Islet of Langerhans (tissue), 1 donor: Measurements from ENCODE around the gene CISH.

Source experiments
- FAIRE-seq: peaks from one replicate; lab custom pipeline; 2011; peaks lifted over from hg19 to GRCh38; lab: Jason Lieb, UNC

Gene CISH

DNA sequence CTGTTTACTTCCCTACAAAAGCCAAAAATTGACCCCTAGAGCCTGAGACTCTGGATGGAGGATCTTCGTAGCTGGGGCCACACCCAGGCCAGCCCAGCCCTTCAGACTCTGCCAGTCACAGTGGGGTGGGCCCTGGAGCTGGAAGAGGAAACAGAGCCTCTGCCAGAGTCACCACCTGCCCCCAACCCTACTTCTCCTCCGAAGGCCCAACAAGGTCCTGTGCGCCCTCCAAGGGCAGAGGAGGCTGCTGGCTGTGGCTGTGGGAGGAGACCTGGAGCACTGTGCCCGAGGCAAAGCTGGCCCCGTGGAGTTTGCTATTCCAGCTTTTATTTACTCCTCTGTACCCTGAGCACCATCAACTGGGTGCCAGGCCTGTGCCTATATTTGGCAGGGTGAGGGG lies 19.0 kb downstream of the CISH start:
- no peak for FAIRE-seq

DNA sequence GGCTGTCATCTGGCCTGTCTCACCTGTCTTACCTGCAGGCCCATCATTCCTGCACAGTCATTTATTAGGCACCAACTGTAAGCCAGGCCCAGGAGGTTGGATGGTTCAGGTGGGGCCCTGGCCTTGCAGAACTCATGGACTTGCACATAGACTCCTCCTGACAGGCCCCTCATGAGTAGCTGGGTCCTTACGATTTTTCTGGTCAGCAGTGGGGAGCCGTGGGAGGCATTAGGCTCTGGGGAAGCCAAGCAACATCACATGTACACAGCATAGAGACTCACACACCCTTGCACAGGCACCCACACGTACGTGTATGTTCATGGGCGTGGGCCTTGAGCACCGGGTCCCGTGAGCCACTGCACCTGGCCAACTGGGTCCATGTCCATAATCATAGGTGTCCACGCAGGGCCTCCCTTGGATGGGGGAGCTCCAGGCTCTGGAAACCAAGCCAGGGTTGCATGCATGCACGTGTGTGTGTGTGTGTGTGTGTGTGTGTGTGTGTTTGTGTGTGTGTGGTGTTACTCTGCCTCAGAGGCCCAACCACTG lies 20.3 kb downstream of the CISH start:
- FAIRE-seq, result no peak

DNA sequence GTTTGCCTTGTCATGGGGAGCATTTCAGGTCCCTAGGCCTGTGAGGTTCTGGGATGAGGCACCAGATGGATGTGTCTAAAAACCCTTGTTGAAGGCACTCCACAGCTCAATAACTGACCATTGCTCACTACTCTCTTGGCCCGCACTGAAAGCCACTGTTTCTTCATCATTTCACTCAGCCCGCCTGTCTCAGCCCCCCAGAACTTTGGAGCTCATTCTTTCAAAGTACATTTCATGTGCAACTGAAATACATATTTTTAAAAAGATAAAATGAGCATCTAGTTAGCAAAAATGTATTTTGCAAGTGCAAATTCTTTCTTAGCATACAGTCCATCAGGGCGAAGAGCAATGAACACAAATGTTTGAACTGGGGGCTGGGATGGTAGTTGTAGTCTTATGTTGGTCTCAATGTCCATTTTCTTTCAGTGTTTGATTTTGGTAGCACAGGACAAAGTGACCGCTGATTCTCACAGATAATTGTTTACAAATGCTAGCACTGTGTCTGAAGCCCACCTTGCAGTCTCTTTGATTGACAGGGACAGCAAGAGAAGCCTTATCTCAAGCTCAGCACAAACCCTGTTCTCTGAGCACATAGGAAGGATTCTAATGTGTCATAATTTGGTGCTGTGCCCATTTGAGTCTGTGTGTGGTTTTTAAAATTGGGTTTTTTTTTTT lies 22.7 kb downstream of the CISH start:
- FAIRE-seq, result no peak

DNA sequence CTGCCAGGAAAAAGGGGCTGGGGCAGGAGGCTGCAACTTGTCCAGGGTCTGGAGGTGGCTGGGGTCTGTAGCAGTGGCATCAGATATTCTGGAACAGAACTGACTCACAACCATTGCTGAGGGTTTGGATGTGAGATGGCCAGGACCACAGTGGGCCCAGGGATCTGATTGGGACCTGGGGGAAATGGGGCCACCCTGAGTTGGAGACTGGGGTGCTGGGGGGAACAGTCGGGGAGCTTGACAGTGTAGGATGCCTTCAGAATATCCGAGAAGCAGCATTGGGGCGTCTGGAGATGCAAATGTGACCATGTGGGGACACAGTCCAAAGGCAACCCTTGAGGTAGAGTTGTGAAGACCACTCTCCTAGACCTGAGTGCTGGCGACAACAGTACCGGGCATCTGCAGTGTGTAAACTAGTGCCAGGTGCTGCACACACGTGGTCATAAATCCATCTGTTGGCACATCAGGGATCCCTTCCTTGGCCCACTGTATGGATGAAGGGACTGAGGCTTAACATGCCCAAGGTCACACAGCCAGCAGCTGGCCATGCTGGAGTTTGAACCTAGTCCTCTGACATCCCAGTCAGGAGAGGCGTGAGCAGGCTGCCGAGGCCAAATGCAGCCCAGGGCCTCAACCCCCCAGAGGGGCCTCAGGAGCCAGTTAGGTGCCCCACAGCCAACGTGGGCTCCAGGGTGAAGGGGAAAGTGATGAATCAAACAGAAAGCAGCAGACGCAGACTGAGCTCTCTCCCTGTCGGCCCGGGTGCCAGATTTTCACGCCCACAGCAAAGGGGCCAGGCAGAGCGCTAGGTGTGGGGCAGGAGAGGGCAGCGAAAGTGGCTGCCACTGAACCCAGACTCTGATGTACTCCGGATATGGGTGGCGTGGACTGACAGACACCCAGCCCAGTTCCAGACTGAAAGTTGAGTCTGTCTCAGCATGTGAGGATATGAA lies 23.5 kb downstream of the CISH start:
- no peak for FAIRE-seq

- no peak for FAIRE-seq
Measured at GRCh38 chr3:50587373-50587772, 24.2 kb downstream of the CISH start.

DNA sequence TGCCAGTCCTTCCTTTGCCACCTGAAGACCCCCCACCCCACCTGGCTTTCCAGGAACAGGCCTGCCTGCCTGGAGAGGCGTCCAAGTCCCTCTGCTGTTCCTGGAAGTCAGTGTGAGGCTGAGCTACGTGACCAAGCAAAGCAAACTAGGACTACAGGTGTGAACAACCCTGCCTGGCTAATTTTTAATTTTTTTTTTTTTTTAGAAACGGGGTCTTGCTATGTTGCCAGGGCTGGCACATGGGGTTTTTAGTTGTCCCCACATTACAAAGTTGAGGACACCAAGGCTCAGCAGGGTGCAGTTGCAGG lies 24.9 kb downstream of the CISH start:
- no peak for FAIRE-seq

- FAIRE-seq, result no peak
Measured at GRCh38 chr3:50585919-50586762, 25.4 kb downstream of the CISH start.

DNA sequence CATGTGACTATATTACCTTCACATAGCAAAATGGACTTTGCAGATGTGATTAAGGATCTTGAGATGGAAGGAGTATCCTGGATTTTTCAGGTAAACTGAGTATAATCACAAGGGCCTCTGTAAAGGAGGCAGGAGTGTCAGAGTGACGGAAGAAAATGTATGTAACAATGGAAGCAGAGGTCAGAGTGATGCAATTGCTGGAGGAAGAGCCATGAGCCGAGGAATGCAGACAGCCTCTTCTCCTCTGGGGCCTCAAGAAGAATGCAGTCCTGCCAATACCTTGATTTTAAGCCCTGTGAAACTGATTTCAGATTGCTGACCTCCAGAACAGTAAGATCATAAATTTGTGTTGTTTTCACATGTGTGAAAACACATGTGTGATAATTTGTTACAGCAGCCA lies 27.2 kb downstream of the CISH start:
- no peak for FAIRE-seq

GRCh38 chr3:50583897-50584296 lies 27.7 kb downstream of the CISH start:
- no peak for FAIRE-seq

DNA sequence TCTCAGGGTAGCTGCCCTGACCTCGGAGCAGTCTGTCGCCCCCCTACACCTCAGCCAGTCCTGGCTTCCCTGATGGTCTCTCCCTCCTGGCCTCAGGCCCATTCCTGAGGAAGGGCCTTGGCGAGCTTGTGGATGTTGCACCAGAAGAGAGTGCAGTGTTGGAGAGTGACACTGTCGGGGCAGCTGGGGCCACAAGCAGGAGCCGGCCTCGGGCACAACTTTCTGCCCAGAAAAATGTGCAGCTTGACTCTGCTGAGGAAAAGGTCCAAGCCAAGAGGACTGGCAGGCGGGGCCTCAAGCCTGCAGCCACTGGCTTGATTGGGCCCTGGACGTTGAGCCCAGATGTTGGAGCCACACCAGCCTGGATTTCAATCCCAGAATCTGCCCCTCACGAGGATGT lies 29.5 kb downstream of the CISH start:
- no peak for FAIRE-seq

DNA sequence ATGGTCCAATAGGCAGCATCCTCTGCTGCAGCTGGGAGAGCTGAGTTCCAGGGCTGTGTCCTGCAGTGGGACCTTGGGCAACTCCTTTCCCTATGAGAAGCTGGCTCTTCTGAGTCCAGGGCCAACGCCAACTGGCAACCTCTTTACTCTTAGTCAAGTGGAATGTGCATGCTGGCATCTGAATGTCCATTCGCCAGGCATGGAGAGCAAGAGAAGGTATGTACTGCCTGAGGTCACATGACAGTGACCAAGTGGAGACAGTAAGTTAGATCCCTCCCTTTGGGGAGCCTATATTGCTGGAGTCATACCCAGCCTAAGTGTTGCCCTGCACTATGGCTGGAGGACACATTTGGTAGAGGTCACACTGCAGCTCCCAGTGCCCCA lies 30.1 kb downstream of the CISH start:
- FAIRE-seq, result no peak

- FAIRE-seq, result no peak
Measured at GRCh38 chr3:50580683-50581458, 30.7 kb downstream of the CISH start.

DNA sequence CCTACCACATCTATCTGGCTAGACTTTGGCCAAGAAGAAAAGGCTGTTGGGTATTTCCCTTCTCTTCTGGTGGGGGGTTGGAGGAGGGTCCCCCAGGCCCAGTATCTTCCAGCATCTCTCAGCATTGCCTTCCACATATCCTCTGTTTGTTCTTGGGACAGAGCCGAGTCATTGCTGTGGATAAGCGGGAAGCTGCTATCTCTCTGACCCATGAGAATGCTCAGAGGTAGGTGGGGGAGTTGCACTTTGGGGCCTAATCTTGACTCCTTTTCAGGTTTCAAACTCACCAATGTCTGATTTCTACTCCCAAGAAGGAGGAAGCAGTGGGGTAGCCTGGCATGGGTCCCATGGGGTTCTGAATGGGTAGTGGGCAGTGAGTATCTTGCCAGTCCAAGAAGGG lies 34.2 kb downstream of the CISH start:
- FAIRE-seq, result no peak

- no peak for FAIRE-seq
Measured at GRCh38 chr3:50575372-50575771, 36.2 kb downstream of the CISH start.

GRCh38 chr3:50574444-50574831 lies 37.1 kb downstream of the CISH start:
- FAIRE-seq, result no peak

GRCh38 chr3:50573566-50574443 lies 37.8 kb downstream of the CISH start:
- FAIRE-seq, result no peak

GRCh38 chr3:50572801-50573371 lies 38.7 kb downstream of the CISH start:
- no peak for FAIRE-seq

GRCh38 chr3:50572158-50572557 lies 39.4 kb downstream of the CISH start:
- FAIRE-seq, result no peak

- FAIRE-seq, result no peak
Measured at GRCh38 chr3:50571486-50571885, 40.1 kb downstream of the CISH start.

- no peak for FAIRE-seq
Measured at GRCh38 chr3:50570508-50571279, 40.9 kb downstream of the CISH start.
